Uterus (tissue), 2 donors: ENCODE data around the gene SCARB2.

ENCODE experiments used
- POLR2A ChIP-seq, 2 donors: fragments of 450-650 bp; IDR thresholded peaks; one replicate each; pipeline ENCODE4 v1.6.1; 2016; ENCODE audit warnings: antibody characterized with exemption in 2 of 2, mild to moderate bottlenecking in 1 of 2, moderate library complexity in 1 of 2
- TF ChIP-seq, protein P1 (sequence below), 4 experiments: fragments of 200-600 bp in 2 of 4; fragments of 450-650 bp in 2 of 4; sonication (generic) in 2 of 4; IDR thresholded peaks; one replicate each; pipeline ENCODE4 v1.5.1; 2016 to 2019; ENCODE audit warnings: antibody characterized with exemption in 4 of 4, mild to moderate bottlenecking in 2 of 4, moderate library complexity in 1 of 4

DNA sequence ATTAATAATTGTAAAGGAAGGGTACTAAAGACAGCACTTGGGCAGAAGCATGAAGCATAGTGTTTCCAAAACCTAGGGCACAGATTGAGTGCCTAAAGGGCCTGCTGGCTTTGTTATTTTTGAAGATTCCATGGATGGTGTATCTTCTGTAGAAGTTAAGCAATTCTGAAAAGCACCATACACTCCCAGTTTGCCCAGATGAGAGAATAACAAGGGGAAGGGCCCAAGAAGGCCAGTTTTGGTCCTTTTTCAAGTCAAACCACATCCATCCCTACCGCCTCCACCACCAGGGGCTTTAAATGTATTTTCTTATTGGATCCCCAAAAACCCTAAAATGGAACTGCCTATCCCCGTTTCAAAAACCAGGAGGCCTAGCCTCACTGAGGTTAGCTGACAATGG is 17.2 kb downstream of the SCARB2 start:
- TF ChIP-seq, protein P1, sequence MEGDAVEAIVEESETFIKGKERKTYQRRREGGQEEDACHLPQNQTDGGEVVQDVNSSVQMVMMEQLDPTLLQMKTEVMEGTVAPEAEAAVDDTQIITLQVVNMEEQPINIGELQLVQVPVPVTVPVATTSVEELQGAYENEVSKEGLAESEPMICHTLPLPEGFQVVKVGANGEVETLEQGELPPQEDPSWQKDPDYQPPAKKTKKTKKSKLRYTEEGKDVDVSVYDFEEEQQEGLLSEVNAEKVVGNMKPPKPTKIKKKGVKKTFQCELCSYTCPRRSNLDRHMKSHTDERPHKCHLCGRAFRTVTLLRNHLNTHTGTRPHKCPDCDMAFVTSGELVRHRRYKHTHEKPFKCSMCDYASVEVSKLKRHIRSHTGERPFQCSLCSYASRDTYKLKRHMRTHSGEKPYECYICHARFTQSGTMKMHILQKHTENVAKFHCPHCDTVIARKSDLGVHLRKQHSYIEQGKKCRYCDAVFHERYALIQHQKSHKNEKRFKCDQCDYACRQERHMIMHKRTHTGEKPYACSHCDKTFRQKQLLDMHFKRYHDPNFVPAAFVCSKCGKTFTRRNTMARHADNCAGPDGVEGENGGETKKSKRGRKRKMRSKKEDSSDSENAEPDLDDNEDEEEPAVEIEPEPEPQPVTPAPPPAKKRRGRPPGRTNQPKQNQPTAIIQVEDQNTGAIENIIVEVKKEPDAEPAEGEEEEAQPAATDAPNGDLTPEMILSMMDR (IDR thresholded peaks at IDR 0.05), result no peak
- no peak for TF ChIP-seq POLR2A (IDR thresholded peaks at IDR 0.05)
